Osteoblast (primary cell): ENCODE data around the gene OTUD5. TPM values are rescaled to one million over a fixed set of nuclear protein-coding genes. Genes with fewer than 3 reads are reported as not detected.
A peak's percentile ranks its signal among the peaks of the same experiment; 100 is the strongest.
"Not testable (repeated sequence)": the region's sequence is repeated elsewhere in the genome, so short reads cannot be mapped to it uniquely, and the experiment has no call there.

Experiments used
- DNase-seq: peaks from one replicate; pipeline ENCODE4 v3.0.0; 2011; ENCODE audit warnings: low spot score, mixed read lengths; ENCODE audit not compliant: insufficient read length; ENCODE audit errors: missing footprints
- H2AFZ ChIP-seq: 2 replicates; pipeline ENCODE4 v1.6.0; 2011; ENCODE audit warnings: mild to moderate bottlenecking, low read length
- H3K27ac ChIP-seq: 2 replicates; pipeline ENCODE4 v1.5.1; 2011; ENCODE audit warnings: mild to moderate bottlenecking, low read depth, low read length, moderate library complexity
- H3K27me3 ChIP-seq: 2 replicates; pipeline ENCODE4 v1.6.0; 2012; ENCODE audit warnings: mild to moderate bottlenecking, control low read depth, inconsistent platforms, low read length, moderate library complexity; ENCODE audit not compliant: insufficient read depth
- H3K36me3 ChIP-seq: 2 replicates; pipeline ENCODE4 v1.5.1; 2011; ENCODE audit warnings: mild to moderate bottlenecking, low read length, control low read depth, moderate library complexity; ENCODE audit not compliant: insufficient read depth
- H3K4me1 ChIP-seq: 2 replicates; pipeline ENCODE4 v1.5.1; 2011; ENCODE audit warnings: mild to moderate bottlenecking, low read length, control low read depth, moderate library complexity; ENCODE audit not compliant: insufficient read depth
- H3K4me2 ChIP-seq: 2 replicates; pipeline ENCODE4 v1.6.0; 2011; ENCODE audit warnings: mild to moderate bottlenecking, low read length; ENCODE audit not compliant: insufficient read depth
- H3K4me3 ChIP-seq: fragments of 200-600 bp; sonication (generic); 3 replicates; pipeline ENCODE4 v1.5.1; 2012; ENCODE audit warnings: mild to moderate bottlenecking, low read length, inconsistent platforms; ENCODE audit not compliant: insufficient read depth
- H3K79me2 ChIP-seq: 2 replicates; pipeline ENCODE4 v1.6.0; 2012; ENCODE audit warnings: mild to moderate bottlenecking, low read length, control low read depth, inconsistent platforms; ENCODE audit not compliant: insufficient read depth
- H3K9me3 ChIP-seq: 2 replicates; pipeline ENCODE4 v1.5.1; 2011; ENCODE audit warnings: low read depth, low read length, control low read depth
- H4K20me1 ChIP-seq: 2 replicates; pipeline ENCODE4 v1.6.0; 2012; ENCODE audit warnings: mild to moderate bottlenecking, low read length, control low read depth; ENCODE audit not compliant: insufficient read depth
- CTCF ChIP-seq: IDR thresholded peaks from 2 replicates; pipeline ENCODE4 v1.5.1; 2011; ENCODE audit warnings: mild to moderate bottlenecking, low read depth, low read length, moderate library complexity; ENCODE audit errors: extremely low read depth
- small RNA-seq: library from RNA; depleted of rRNA; stranded (forward); fragments of <200 nt; gene quantifications from one replicate; pipeline ENCODE3, GENCODE V24; 2012
- total RNA-seq: library from RNA; depleted of rRNA; stranded (reverse); fragments of >200 nt; gene quantifications from 2 replicates; pipeline ENCODE4 v1.2.3, GENCODE V29; 2012

Gene OTUD5
- total RNA-seq, 1 donor, result 33.7 TPM

GRCh38 chrX:48890296-48890925 is 67.0 kb downstream of the OTUD5 start:
- Histone ChIP-seq H4K20me1 (no peaks in the 10 kb centered on the region), H2AFZ (peak overlapping the region; percentile 68), H3K36me3 (peaks cover 3% of the 10 kb centered on the region), H3K9me3 (no peaks in the 10 kb centered on the region), H3K4me2 (peak overlapping the region; percentile 81), H3K4me3 (peak overlapping the region; percentile 69), H3K79me2 (peaks cover 7% of the 10 kb centered on the region), H3K27me3 (no peaks in the 10 kb centered on the region), H3K4me1 (peaks cover 4% of the 10 kb centered on the region), H3K27ac (no peak overlapping the region)
- TF ChIP-seq CTCF, result no peak
- peak; percentile 50 for DNase-seq

GRCh38 chrX:48886586-48886985 is 70.8 kb downstream of the OTUD5 start:
- H3K4me1 ChIP-seq, H4K20me1 ChIP-seq, DNase-seq, H3K4me3 ChIP-seq, H3K79me2 ChIP-seq, H3K4me2 ChIP-seq, H3K27me3 ChIP-seq, H3K27ac ChIP-seq, H2AFZ ChIP-seq, H3K36me3 ChIP-seq, H3K9me3 ChIP-seq: not testable (repeated sequence)

GRCh38 chrX:48883729-48884128 is 73.7 kb downstream of the OTUD5 start:
- Histone ChIP-seq H3K79me2 (no peaks in the 10 kb centered on the region), H3K27ac (no peak overlapping the region), H3K4me1 (no peaks in the 10 kb centered on the region), H3K4me2 (no peak overlapping the region), H2AFZ (no peak overlapping the region), H3K9me3 (no peaks in the 10 kb centered on the region), H4K20me1 (no peaks in the 10 kb centered on the region), H3K27me3 (no peaks in the 10 kb centered on the region), H3K4me3 (no peak overlapping the region), H3K36me3 (no peaks in the 10 kb centered on the region)
- DNase-seq, result peak; percentile 32
- no peak for TF ChIP-seq CTCF

- not testable (repeated sequence) for H4K20me1 ChIP-seq, H3K4me3 ChIP-seq, H3K4me2 ChIP-seq, H3K27ac ChIP-seq, H2AFZ ChIP-seq, H3K36me3 ChIP-seq, DNase-seq, H3K27me3 ChIP-seq, H3K4me1 ChIP-seq, H3K79me2 ChIP-seq, H3K9me3 ChIP-seq
These were observed 80.5 kb downstream of the OTUD5 start for GRCh38 chrX:48876944-48877343.

Small RNAs within 50 kb of the gene (small RNA-seq; reads per million reads assigned to genes)
- not detected for gene RNU6-722P

Other genes with a start within 250 kb of the OTUD5 start
- gene GLOD5, start 195.9 kb downstream of the OTUD5 start, total RNA-seq, result not detected in 2 replicates
- not detected in 2 replicates for gene GATA1, start 171.0 kb downstream of the OTUD5 start, total RNA-seq
- gene HDAC6, start 155.5 kb downstream of the OTUD5 start, total RNA-seq, result 30.1 and 30.4 TPM in 2 replicates
- not detected in 2 replicates for gene ERAS, start 131.1 kb downstream of the OTUD5 start, total RNA-seq
- gene PCSK1N, start 122.0 kb downstream of the OTUD5 start, total RNA-seq, result not detected in 2 replicates
- gene TIMM17B, start 59.8 kb downstream of the OTUD5 start, total RNA-seq, result 20.6 and 24.2 TPM in 2 replicates
- 32.9 and 33.6 TPM in 2 replicates for gene PQBP1, start 59.7 kb downstream of the OTUD5 start, total RNA-seq
- gene SLC35A2, start 46.0 kb downstream of the OTUD5 start, total RNA-seq, result 15.3 and 15.6 TPM in 2 replicates
- 4.3 and 4.7 TPM in 2 replicates for gene PIM2, start 38.6 kb downstream of the OTUD5 start, total RNA-seq
- 0.29 and 0.36 TPM in 2 replicates for gene KCND1, start 14.2 kb upstream of the OTUD5 start, total RNA-seq
- 14.4 and 15.6 TPM in 2 replicates for gene GRIPAP1, start 44.7 kb upstream of the OTUD5 start, total RNA-seq
- gene TFE3, start 85.8 kb upstream of the OTUD5 start, total RNA-seq, result 36.2 and 46.7 TPM in 2 replicates
- gene CCDC120, start 101.4 kb upstream of the OTUD5 start, total RNA-seq, result 1.1 and 1.2 TPM in 2 replicates
- 12.3 and 15.6 TPM in 2 replicates for gene PRAF2, start 116.4 kb upstream of the OTUD5 start, total RNA-seq
- gene WDR45, start 122.3 kb upstream of the OTUD5 start, total RNA-seq, result 86.5 and 97.5 TPM in 2 replicates
- 12.4 and 14.1 TPM in 2 replicates for gene GPKOW, start 166.1 kb upstream of the OTUD5 start, total RNA-seq
- 1.2 and 1.8 TPM in 2 replicates for gene MAGIX, start 205.2 kb upstream of the OTUD5 start, total RNA-seq
- gene PLP2, start 214.3 kb upstream of the OTUD5 start, total RNA-seq, result 19.7 and 21.0 TPM in 2 replicates
- gene PRICKLE3, start 228.8 kb upstream of the OTUD5 start, total RNA-seq, result 6.9 and 7.7 TPM in 2 replicates
- gene SYP, start 242.6 kb upstream of the OTUD5 start, total RNA-seq, result 0.29 and 0.36 TPM in 2 replicates